NCI-H1092 treated with DMSO at 0.1 percent for 48 hours (cell line): ENCODE data around the gene FAT1.
A peak's percentile ranks its signal among the peaks of the same experiment; 100 is the strongest.
"Not testable (repeated sequence)": the region's sequence is repeated elsewhere in the genome, so short reads cannot be mapped to it uniquely, and the experiment has no call there.

Source experiments
- DNase-seq: peaks from one replicate; lab custom pipeline; 2025; lab: John Stamatoyannopoulos, UW

Gene FAT1

DNA sequence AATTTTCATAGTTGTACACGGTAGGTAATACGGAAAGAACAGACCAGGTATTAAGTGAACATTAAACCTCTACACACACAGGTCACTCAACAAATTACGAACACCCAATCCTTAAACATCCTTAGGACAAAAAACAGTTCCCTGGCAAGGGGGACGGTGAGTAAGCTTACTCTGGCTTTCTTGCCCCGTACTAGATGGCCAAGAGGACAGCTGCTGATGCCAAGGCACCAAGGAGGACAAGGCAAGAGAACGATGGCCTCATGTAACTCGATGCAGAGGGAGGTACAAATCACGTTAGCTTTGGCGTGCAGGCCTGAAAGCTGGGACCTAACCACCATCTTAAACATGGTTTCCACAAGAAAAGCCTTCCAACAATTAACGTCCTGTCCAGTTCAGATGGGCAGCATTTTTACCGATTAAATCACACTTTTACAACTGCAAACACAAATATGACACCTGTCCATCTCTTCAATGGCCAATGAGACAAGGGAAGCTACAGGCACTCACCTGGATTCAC, 23.7 kb downstream of the FAT1 start:
- DNase-seq, result no peak

GRCh38 chr4:186699298-186699697, 24.4 kb downstream of the FAT1 start:
- no peak for DNase-seq

GRCh38 chr4:186698525-186698924, 25.1 kb downstream of the FAT1 start:
- no peak for DNase-seq

DNA sequence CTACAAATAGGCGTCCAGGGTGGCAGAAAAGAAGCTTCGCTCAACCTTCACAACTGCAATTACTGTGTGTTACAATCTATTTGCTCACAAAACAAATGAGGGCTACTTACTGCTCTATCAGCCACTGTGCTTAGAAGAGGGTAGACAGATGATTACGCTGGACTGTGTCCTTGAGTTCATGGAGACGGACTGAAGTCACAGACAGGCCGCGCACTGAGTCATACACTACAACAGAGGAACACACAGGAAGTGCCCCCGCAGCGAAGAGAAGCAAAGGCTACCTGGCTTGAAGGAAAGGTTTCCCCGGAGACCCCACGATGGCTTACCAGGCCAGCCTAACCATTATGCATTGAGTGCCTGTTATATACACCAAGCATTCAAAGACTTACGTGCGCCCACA, 25.6 kb downstream of the FAT1 start:
- DNase-seq, result no peak

- DNase-seq, result peak; percentile 45
Observed at GRCh38 chr4:186695392-186695791, 28.3 kb downstream of the FAT1 start.

- DNase-seq, result no peak
Observed at GRCh38 chr4:186693894-186694293, 29.8 kb downstream of the FAT1 start.

GRCh38 chr4:186693159-186693815, 30.4 kb downstream of the FAT1 start:
- DNase-seq, result no peak

GRCh38 chr4:186691396-186691795, 32.3 kb downstream of the FAT1 start:
- no peak for DNase-seq

DNA sequence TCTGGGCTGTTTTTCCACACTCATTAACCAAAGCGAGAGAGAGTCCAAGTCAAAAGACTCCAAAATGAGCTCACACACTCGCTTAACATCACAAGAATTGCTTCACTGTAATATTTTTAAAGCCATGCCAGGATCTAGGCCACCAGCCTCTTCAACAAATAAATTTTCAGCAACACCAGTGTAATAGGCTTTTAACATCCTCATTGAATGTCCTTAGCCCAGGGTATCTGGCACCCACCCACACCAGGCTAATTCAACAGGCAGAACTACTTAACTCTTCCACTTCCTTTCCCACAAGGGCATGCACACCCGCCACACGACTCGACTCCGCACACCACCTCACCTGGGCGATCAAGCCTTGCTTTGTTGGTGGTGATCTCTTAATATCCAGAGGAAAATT, 34.2 kb downstream of the FAT1 start:
- DNase-seq, result peak; percentile 87

- DNase-seq, result peak; percentile 74
Observed at GRCh38 chr4:186688150-186688943, 35.3 kb downstream of the FAT1 start.

DNA sequence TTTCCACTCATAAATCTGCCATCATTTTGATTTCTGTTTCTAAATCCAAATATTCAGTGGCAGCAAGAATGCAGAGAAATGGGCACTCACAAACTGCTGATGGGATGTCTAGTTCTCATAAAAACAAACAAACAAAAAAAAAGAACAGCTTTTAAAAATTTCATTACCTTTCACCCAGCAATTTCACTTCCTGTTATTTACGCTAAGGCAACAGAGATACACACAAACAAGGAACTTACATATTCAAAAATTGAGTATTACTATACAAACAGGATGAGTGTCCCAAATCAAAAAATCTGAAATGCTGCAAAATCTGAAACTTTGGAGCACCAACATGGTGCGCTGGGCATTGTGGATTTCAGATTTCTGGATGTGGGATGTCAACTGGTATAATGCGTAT, 36.4 kb downstream of the FAT1 start:
- no peak for DNase-seq

DNA sequence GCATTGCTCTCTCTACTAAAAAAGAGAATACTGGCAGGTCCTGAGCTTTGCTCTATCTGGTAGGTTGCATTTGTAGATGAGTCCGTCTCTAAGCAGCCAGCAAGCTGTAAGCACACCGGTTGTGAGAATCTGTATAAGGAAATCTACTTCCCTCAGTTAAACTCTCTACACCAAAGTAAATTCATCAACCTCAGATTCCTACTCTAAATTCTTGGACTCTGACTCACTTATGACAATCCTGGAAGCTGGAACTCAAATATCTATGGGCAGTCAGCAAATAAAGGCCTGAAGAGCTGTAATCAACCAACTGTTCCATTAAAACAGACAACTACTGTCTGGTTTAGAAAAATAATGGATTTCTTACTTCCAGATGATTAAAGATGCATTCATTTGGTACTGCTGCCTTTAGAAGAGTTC, 37.9 kb downstream of the FAT1 start:
- DNase-seq, result no peak

DNA sequence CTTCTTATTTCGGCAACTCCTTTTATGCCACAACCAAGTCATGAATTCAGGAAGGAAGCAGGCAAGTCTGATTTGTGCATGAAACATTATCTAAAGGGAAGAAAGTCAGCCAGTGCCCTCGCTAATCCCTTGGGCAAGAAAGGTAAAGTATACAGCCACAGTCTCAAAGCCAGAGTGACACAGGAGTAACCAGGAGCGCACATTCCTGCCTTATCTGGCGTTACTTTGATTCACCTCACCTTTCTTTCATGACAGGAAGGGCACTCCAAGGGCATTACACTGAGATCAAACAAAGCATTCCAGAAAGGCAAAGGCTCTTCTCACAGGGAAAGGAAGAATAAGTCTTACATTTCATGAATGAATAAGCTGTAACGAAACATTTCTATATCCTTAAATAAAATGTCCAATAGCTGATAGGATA, 38.8 kb downstream of the FAT1 start:
- DNase-seq, result no peak

DNA sequence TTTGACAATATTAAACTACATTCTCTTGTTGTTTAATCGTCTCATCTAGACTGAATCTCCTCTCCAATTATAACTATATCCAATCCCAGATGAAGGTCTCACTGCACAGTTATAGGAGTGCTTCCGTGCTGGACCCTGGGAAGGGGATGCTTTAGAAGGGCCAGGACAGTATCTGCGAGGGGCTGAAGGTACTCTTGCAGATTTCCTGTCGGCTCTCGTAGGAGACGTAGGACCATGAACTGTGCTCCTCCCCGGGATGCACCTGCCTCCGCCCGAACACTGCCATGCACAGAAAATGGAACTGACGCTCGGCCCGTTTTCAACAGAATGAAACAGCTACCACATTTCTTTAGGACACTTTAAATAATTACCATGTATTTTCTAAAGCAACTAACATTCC, 39.4 kb downstream of the FAT1 start:
- no peak for DNase-seq

DNA sequence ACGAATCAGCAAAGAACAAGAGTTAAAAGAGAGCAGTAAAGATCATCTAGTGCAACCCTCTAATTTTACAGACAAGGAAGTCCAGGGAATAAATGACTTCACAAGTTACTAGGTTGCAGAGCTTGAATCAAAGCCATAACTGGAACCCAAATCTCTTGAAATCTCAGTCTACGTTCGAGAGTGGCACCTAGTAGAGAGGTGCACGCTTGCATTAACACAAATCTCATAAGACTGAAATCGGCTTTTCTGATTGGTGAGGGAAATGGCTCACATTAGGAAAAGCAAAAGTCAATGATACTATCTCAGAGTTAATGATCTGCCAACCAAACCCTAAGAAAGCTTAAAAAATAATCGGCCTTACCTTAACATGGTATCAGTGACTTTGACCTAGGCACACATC, 43.0 kb downstream of the FAT1 start:
- DNase-seq, result no peak

DNA sequence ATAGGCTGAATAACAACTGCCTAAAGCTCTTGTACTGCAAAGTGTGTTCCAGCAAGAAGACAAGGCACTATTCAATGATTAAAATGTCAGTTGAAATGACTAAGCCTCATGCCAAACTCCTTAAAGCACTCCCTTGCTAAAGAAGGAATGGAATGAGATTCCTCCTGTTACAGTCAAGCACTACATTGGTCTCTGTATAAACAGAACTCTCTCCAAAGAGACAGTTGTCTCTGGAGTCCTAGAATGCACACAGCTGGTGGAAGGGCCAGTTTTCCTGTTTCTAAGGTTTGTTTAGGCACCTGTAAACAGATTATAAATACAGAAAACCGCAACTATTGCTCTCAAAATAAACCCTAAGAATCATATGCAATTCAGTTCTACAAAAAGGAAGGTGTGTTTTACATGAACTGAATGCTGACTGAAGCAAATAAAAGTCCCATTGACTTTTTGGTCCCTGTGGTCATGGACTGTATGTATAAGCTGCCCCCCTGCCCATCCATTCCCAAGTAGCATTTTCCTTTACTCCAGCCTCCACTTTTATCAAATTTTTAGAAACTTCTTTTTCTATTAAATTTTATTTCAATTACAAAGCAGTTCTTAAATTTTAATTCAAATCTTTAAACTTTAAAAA, 47.0 kb downstream of the FAT1 start:
- DNase-seq, result no peak

DNA sequence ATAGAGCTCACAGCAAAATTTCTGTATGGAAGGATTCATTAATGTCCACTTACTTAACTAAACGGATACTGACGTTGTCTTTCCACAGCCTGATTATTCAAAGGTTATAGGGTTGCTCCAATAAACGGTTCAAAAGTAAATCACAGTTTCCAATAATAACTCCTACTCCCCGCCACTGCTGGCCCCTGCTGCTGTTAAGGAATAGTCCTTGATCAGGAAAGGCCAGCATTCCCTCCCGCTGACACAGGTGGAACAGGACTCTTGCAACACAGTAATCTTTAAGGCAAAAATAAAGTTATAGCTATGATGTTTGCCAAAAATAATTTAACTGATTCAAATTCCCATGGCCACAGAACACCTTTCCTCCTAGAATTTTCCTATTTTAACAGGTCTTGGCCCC, 53.9 kb downstream of the FAT1 start:
- DNase-seq, result no peak

- DNase-seq, result peak; percentile 18
Observed at GRCh38 chr4:186669159-186669731, 54.4 kb downstream of the FAT1 start.

GRCh38 chr4:186666750-186667149, 56.9 kb downstream of the FAT1 start:
- no peak for DNase-seq

GRCh38 chr4:186666252-186666651, 57.4 kb downstream of the FAT1 start:
- DNase-seq, result no peak

DNA sequence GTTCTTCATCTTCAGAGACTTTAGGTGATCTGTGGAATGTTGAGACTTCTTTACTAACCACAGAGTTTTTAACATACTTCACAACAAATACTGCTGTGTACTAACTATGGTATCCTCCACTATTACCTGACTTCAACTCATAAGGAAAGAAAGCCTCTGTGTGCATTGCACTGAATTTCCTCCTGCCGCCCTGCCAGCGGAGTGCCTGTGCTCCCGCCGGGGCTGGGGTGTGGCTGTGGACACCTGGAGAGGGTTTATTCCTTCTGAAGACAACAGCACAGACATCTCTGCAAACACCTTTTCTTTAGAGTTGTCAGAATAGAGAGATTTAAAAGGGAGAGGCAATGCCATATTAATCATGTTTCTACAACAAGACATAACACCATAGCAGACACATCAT, 63.3 kb downstream of the FAT1 start:
- DNase-seq, result no peak

GRCh38 chr4:186659935-186660334, 63.7 kb downstream of the FAT1 start:
- no peak for DNase-seq

- DNase-seq, result not testable (repeated sequence)
Observed at GRCh38 chr4:186659456-186659855, 64.2 kb downstream of the FAT1 start.
